ENCODE measurements around the gene KRT26.
A peak's percentile ranks its signal among the peaks of the same experiment; 100 is the strongest.

Gene KRT26

DNA sequence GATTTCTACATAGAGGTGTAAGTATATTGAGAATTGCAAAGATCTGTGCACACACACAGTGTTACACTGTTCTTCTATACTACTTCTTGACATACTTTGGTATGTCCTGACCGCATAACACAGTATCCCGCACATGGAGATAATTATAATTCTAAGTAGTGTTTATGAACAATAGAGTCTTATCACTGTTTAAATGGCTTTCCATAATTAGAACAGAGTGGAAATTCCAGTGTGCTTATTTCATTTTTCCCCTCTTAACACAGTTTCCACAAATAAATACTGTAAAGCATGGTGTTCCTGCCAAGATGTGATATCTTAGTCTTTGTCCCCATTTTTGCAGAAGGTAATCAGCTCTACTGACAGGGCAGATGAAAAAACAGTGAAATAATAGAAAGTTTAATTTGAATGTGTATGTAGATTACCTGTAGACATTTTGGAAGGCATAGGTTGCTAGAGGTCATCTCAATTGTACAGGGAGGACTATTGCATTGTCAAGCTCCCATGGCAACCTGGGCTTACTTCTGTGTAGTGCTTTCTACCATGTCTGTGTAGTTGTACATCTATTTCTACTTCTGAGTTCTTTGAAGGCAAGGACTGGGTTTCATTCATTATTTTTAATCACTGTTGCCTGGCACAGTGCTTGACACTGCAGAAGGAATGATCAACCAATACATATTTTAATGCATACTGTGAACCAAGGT, 37.9 kb upstream of the KRT26 start:
- H3K27ac ChIP-seq (ENCODE audit: low read depth, low read length): no peak overlapping the region
- TF ChIP-seq, protein P1, sequence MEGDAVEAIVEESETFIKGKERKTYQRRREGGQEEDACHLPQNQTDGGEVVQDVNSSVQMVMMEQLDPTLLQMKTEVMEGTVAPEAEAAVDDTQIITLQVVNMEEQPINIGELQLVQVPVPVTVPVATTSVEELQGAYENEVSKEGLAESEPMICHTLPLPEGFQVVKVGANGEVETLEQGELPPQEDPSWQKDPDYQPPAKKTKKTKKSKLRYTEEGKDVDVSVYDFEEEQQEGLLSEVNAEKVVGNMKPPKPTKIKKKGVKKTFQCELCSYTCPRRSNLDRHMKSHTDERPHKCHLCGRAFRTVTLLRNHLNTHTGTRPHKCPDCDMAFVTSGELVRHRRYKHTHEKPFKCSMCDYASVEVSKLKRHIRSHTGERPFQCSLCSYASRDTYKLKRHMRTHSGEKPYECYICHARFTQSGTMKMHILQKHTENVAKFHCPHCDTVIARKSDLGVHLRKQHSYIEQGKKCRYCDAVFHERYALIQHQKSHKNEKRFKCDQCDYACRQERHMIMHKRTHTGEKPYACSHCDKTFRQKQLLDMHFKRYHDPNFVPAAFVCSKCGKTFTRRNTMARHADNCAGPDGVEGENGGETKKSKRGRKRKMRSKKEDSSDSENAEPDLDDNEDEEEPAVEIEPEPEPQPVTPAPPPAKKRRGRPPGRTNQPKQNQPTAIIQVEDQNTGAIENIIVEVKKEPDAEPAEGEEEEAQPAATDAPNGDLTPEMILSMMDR (IDR thresholded peaks at IDR 0.05; ENCODE audit: insufficient read depth, low read length, poor library complexity, severe bottlenecking): no peak
- TF ChIP-seq EZH2phosphoT487 (conservative IDR thresholded peaks at IDR 0.05; ENCODE audit: low read length): no peak
- no peak overlapping the region for H3K9ac ChIP-seq (ENCODE audit: low read length)
- no peak overlapping the region for H2AFZ ChIP-seq (ENCODE audit: low read depth, low read length, severe bottlenecking)
- H3K4me2 ChIP-seq (ENCODE audit: low read depth, low read length, poor library complexity, severe bottlenecking): no peak overlapping the region
- H3K36me3 ChIP-seq (ENCODE audit: low read length): no peaks in the 10 kb centered on the region
- no peaks in the 10 kb centered on the region for H3K27me3 ChIP-seq (ENCODE audit: low read length)
- no peaks in the 10 kb centered on the region for H3K9me3 ChIP-seq (ENCODE audit: insufficient read depth, low read length)
- no peaks in the 10 kb centered on the region for H3K9me2 ChIP-seq (replicated peaks; ENCODE audit: insufficient read depth, low read length)
- H3F3A ChIP-seq (ENCODE audit: insufficient read depth): no peaks in the 10 kb centered on the region
- no peak overlapping the region for H3K4me3 ChIP-seq (ENCODE audit: insufficient read depth, low read length, poor library complexity, severe bottlenecking)
- H3K79me2 ChIP-seq (ENCODE audit: insufficient read depth, low read length): no peaks in the 10 kb centered on the region
- H4K20me1 ChIP-seq (ENCODE audit: low read depth, low read length): no peaks in the 10 kb centered on the region

DNA sequence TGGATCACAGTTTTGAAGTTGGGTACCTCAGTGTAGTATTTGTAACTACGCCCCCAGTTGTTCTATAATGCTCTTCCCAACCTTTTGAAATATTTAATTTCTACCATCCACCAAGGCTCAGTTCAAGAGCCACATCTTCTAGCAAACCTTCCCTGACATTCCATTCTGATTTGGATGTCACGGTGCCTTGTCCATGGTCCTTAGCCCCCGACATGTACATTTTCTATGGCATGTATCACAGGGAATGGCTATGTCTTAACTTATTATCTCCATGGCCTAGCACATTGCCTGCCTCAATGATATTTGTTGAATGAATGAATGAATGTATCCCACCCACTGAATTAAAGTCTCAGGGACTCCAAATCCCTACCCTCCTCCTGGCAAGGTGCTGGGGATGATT, 34.1 kb upstream of the KRT26 start:
- Histone ChIP-seq H3K9me3 (ENCODE audit: insufficient read depth, low read length) (no peaks in the 10 kb centered on the region), H3K36me3 (ENCODE audit: low read length) (no peaks in the 10 kb centered on the region), H4K20me1 (ENCODE audit: low read depth, low read length) (no peaks in the 10 kb centered on the region), H3K4me3 (ENCODE audit: insufficient read depth, low read length, poor library complexity, severe bottlenecking) (no peak overlapping the region), H3F3A (ENCODE audit: insufficient read depth) (no peaks in the 10 kb centered on the region), H3K79me2 (ENCODE audit: insufficient read depth, low read length) (no peaks in the 10 kb centered on the region), H3K9me2 (replicated peaks; ENCODE audit: insufficient read depth, low read length) (no peaks in the 10 kb centered on the region), H3K4me2 (ENCODE audit: low read depth, low read length, poor library complexity, severe bottlenecking) (no peak overlapping the region), H3K9ac (ENCODE audit: low read length) (no peak overlapping the region), H2AFZ (ENCODE audit: low read depth, low read length, severe bottlenecking) (no peak overlapping the region), H3K27me3 (ENCODE audit: low read length) (no peaks in the 10 kb centered on the region), H3K27ac (ENCODE audit: low read depth, low read length) (no peak overlapping the region)
- TF ChIP-seq, protein P1 (IDR thresholded peaks at IDR 0.05; ENCODE audit: insufficient read depth, low read length, poor library complexity, severe bottlenecking): no peak
- no peak for TF ChIP-seq EZH2phosphoT487 (conservative IDR thresholded peaks at IDR 0.05; ENCODE audit: low read length)

DNA sequence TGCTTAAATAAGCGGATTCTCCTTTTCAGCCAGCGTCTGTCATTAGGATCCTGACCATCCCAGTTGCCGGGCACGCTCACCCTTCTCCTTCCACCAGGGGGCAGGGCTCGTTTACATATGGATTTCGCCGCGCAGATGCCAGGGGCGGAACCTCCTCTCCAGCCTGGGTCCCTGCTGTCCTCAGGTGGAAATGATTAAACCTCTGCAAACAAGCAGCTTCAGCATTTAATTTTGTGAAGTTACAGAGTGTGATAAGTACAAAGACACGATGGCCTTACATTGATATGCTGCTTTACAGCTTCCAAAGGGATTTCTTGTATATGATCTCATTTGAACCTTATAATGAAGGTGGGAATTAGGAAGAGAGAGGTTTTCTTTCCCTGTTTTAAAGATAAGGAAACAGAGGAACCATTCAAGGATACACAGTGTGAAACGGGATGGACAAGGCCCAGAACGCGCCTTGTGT, 31.6 kb upstream of the KRT26 start:
- H3K36me3 ChIP-seq (ENCODE audit: low read length): no peaks in the 10 kb centered on the region
- H3K9me2 ChIP-seq (replicated peaks; ENCODE audit: insufficient read depth, low read length): no peaks in the 10 kb centered on the region
- no peaks in the 10 kb centered on the region for H3F3A ChIP-seq (ENCODE audit: insufficient read depth)
- no peak overlapping the region for H2AFZ ChIP-seq (ENCODE audit: low read depth, low read length, severe bottlenecking)
- H3K4me3 ChIP-seq (ENCODE audit: insufficient read depth, low read length, poor library complexity, severe bottlenecking): no peak overlapping the region
- H3K4me2 ChIP-seq (ENCODE audit: low read depth, low read length, poor library complexity, severe bottlenecking): no peak overlapping the region
- no peaks in the 10 kb centered on the region for H4K20me1 ChIP-seq (ENCODE audit: low read depth, low read length)
- TF ChIP-seq, protein P1 (IDR thresholded peaks at IDR 0.05; ENCODE audit: insufficient read depth, low read length, poor library complexity, severe bottlenecking): peak; percentile 86
- TF ChIP-seq EZH2phosphoT487 (conservative IDR thresholded peaks at IDR 0.05; ENCODE audit: low read length): no peak
- no peaks in the 10 kb centered on the region for H3K27me3 ChIP-seq (ENCODE audit: low read length)
- no peak overlapping the region for H3K9ac ChIP-seq (ENCODE audit: low read length)
- no peaks in the 10 kb centered on the region for H3K9me3 ChIP-seq (ENCODE audit: insufficient read depth, low read length)
- H3K27ac ChIP-seq (ENCODE audit: low read depth, low read length): no peak overlapping the region
- H3K79me2 ChIP-seq (ENCODE audit: insufficient read depth, low read length): no peaks in the 10 kb centered on the region

All from SU-DHL-6 (cell line).